ENCODE measurements around the gene MBD1. TPM values are rescaled to one million over a fixed set of nuclear protein-coding genes. Genes with fewer than 3 reads are reported as not detected.
"Not testable (repeated sequence)": the region's sequence is repeated elsewhere in the genome, so short reads cannot be mapped to it uniquely, and the experiment has no call there.

The MBD1 gene
- total RNA-seq, 1 donor from 2014 or later: 44.2 TPM

GRCh38 chr18:50288348-50289107 is 7.2 kb upstream of the MBD1 start:
- ATAC-seq: not testable (repeated sequence)

- peak; percentile 86 for ATAC-seq
Measured at GRCh38 chr18:50287441-50288347, 6.4 kb upstream of the MBD1 start, which contains the start of gene CXXC1. TSS of gene CXXC1 (minus strand) at chr18:50287692. CDS start at chr18:50287589, 103 bp downstream.

- ATAC-seq: peak; percentile 1
Measured at GRCh38 chr18:50287028-50287440, 5.7 kb upstream of the MBD1 start.

GRCh38 chr18:50286391-50287027 is 5.2 kb upstream of the MBD1 start:
- ATAC-seq: peak; percentile 10

GRCh38 chr18:50285631-50286321 is 4.5 kb upstream of the MBD1 start:
- ATAC-seq: no peak

- no peak for ATAC-seq
Measured at GRCh38 chr18:50285071-50285470, 3.7 kb upstream of the MBD1 start.

- ATAC-seq: peak; percentile 65
Measured at GRCh38 chr18:50284255-50284885, 3.0 kb upstream of the MBD1 start.

GRCh38 chr18:50283469-50284209 is 2.3 kb upstream of the MBD1 start:
- ATAC-seq: no peak

GRCh38 chr18:50282521-50283335 is 1.4 kb upstream of the MBD1 start:
- ATAC-seq: no peak

- no peak for ATAC-seq
Measured at GRCh38 chr18:50281972-50282520, 723 bp upstream of the MBD1 start.

GRCh38 chr18:50280707-50281294 is 522 bp downstream of the MBD1 start:
- no peak for ATAC-seq

- no peak for ATAC-seq
Measured at GRCh38 chr18:50279752-50280151, 1.6 kb downstream of the MBD1 start.

GRCh38 chr18:50277942-50278341 is 3.4 kb downstream of the MBD1 start:
- peak; percentile 54 for ATAC-seq

GRCh38 chr18:50276452-50276851 is 4.9 kb downstream of the MBD1 start:
- ATAC-seq: no peak

- no peak for ATAC-seq
Measured at GRCh38 chr18:50275503-50276036, 5.8 kb downstream of the MBD1 start.

GRCh38 chr18:50274941-50275340 is 6.4 kb downstream of the MBD1 start:
- ATAC-seq: no peak

GRCh38 chr18:50274044-50274442 is 7.3 kb downstream of the MBD1 start:
- no peak for ATAC-seq

- ATAC-seq: peak; percentile 57
Measured at GRCh38 chr18:50273203-50274043, 7.9 kb downstream of the MBD1 start.
